GM18951 (cell line): ENCODE data around the gene TNP1.

Experiments
- POLR2A ChIP-seq: IDR thresholded peaks from 4 replicates; pipeline ENCODE4 v1.6.1; 2011; ENCODE audit warnings: mild to moderate bottlenecking; ENCODE audit not compliant: insufficient read length, insufficient read depth; ENCODE audit errors: extremely low read depth
- in situ Hi-C: fragments of 300-500 bp; cut with MboI; formaldehyde crosslinking; loops from one replicate; pipeline ENCODE4 v1.12.0; 2022; ENCODE audit warnings: low sequenced_read_pairs, mixed read lengths, inconsistent platforms; ENCODE audit not compliant: unreplicated experiment

The TNP1 gene

GRCh38 chr2:216842636-216843035 lies 17.2 kb downstream of the TNP1 start:
- in situ Hi-C loops, result no loop called here
- no peak for TF ChIP-seq POLR2A

GRCh38 chr2:216839688-216840087 lies 20.2 kb downstream of the TNP1 start:
- in situ Hi-C loops, result no loop called here
- TF ChIP-seq POLR2A, result no peak

DNA sequence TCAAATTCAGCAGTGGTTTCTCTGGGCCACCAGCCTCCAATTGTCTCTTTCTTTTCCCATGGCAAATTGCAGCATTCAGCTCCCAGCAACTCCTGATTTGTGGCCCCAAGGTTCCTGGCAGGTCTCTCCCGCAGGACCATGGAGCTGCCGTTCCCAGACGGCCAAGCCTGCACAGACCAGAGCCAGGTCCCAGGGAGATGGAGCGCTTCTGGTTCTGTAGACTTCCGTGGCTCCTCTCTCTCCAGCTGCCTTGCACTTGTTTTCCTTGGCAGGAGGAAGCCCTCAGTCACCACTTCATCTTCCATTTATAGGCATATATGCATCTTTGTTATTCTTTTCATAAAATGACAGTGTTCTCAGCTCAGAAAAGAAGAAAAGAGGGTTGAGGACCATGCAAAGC lies 21.7 kb downstream of the TNP1 start:
- in situ Hi-C loops, result no loop called here
- TF ChIP-seq POLR2A, result no peak

- in situ Hi-C loops, result no loop called here
- TF ChIP-seq POLR2A, result no peak
Observed at GRCh38 chr2:216837740-216838139, 22.1 kb downstream of the TNP1 start.

DNA sequence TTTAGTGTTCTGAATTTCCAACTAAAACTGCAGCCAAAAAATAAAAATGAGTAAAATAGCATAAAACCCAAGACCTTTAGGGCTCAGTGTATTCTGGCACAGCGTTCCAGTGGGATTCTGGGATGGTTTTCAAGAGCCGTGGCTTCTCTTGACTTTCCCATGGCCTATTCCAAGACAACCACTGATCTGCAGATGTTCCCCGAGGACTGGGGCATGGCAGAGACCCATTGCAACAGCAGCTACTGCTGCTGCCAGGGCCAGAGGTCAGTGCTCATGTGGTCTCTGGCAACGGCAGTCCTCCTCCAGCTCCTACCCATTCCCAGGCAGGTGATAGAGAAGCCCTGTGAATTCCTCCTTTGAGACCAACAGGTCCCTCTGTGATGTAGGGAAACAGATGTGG lies 26.8 kb downstream of the TNP1 start:
- in situ Hi-C loops, result no loop called here
- TF ChIP-seq POLR2A, result no peak

- TF ChIP-seq POLR2A, result no peak
- in situ Hi-C loops, result no loop called here
Observed at GRCh38 chr2:216830346-216830745, 29.5 kb downstream of the TNP1 start.

DNA sequence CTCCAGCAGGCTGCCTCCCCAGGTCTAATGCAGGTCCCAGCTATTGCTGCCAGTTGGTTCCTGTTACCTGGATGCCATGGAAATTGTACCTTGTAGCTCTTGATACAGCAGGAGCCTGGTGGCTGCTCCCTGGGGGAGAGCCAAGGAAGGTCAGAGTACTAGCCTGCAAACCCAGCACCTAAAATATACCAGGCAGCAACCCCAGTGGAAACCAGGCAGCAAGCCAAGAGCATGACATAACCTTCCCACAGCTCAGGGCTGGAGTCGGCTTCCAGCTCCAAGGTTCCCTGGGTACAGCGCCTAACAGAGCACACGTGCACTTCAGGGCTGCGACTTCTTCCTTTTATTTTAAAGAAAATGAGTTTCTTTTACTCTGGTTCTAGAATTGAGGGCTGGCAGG lies 30.3 kb downstream of the TNP1 start:
- no peak for TF ChIP-seq POLR2A
- in situ Hi-C loops, result no loop called here

- no peak for TF ChIP-seq POLR2A
- in situ Hi-C loops, result no loop called here
Observed at GRCh38 chr2:216827073-216827720, 32.7 kb downstream of the TNP1 start.

GRCh38 chr2:216822470-216822869 lies 37.4 kb downstream of the TNP1 start:
- in situ Hi-C loops, result no loop called here
- TF ChIP-seq POLR2A, result no peak

- TF ChIP-seq POLR2A, result no peak
- in situ Hi-C loops, result no loop called here
Observed at GRCh38 chr2:216820709-216821108, 39.2 kb downstream of the TNP1 start.

DNA sequence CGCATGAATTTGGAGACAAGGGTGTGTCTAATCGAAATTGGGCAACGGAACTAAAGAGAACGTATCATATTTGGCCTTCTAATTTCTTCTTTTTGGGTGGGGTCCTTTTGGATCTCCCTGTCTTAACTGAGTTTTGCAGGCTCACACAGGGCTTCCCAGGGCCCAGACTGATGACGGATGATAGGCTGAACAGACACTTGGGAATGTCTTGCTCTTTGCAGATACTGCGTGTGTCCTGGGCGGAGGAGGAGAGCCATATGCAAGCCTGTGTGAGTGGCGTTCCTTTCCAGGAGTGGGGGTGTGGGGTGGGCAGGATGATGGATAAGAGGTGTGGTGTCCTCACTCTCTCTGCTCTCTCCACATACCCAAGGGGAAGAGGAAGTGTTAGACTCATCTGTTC lies 40.1 kb downstream of the TNP1 start:
- in situ Hi-C loops, result no loop called here
- TF ChIP-seq POLR2A, result no peak

- in situ Hi-C loops, result no loop called here
- no peak for TF ChIP-seq POLR2A
Observed at GRCh38 chr2:216819055-216819454, 40.8 kb downstream of the TNP1 start.

GRCh38 chr2:216810399-216811160 lies 49.3 kb downstream of the TNP1 start:
- in situ Hi-C loops, result no loop called here
- no peak for TF ChIP-seq POLR2A
